Measurements from ENCODE around the gene BACE1. TPM values are rescaled to one million over a fixed set of nuclear protein-coding genes. Genes with fewer than 3 reads are reported as not detected.

BACE1 gene
- total and polyA plus RNA-seq, 2 donors (not counting 1 experiment from before 2014, with no cell fraction given), result 0.06 TPM; not detected in 1

- H3K27me3 ChIP-seq (replicated peaks in 1 of 4; ENCODE audit: control extremely low read depth in 1 of 4, control insufficient read depth in 3 of 4, insufficient read depth in 4 of 4, low read length in 3 of 4), result peaks cover 0 to 27% (median 17%) of the 10 kb centered on the region in 4 experiments
- intact Hi-C loops (cut with micrococcal nuclease), result no loop called here
- no peak overlapping the region for H2AFZ ChIP-seq (ENCODE audit: insufficient read depth, low read depth, low read length, poor library complexity, severe bottlenecking)
- TF ChIP-seq EZH2 (IDR thresholded peaks at IDR 0.05; ENCODE audit: borderline replicate concordance, insufficient read depth, low read depth, low read length, poor library complexity, severe bottlenecking) (no peak), CTCF (IDR thresholded peaks at IDR 0.05) (no peak)
- Mint-ChIP-seq H3K9me3 (ENCODE audit: insufficient read depth) (no peaks in the 10 kb centered on the region), H3K27ac (no peak overlapping the region), H3K4me3 (no peak overlapping the region), H3K4me1 (peaks cover 12% of the 10 kb centered on the region), H3K27me3 (peaks cover 27% of the 10 kb centered on the region)
- peaks cover 0 to 7% (median 0%) of the 10 kb centered on the region in 3 donors for H3K9me3 ChIP-seq (ENCODE audit: control extremely low read depth in 1 of 3, control insufficient read depth in 2 of 3, insufficient read depth in 1 of 3, low read length in 2 of 3)
- ATAC-seq (ENCODE audit: low read depth) (no peak), DNase-seq (no peak)
- no peaks in the 10 kb centered on the region for H3K79me2 ChIP-seq (ENCODE audit: control insufficient read depth, insufficient read depth, low read length)
- H3K4me3 ChIP-seq (ENCODE audit: control extremely low read depth in 1 of 5, extremely low read depth in 1 of 5, insufficient read depth in 1 of 5, low read depth in 2 of 5, low read length in 4 of 5), result no peak overlapping the region
- ChIA-PET CTCF (no interaction called here), POLR2A (no interaction called here)
- no peaks in the 10 kb centered on the region for H3K36me3 ChIP-seq (replicated peaks in 1 of 2; ENCODE audit: control extremely low read depth in 1 of 2, control insufficient read depth in 1 of 2, extremely low read depth in 1 of 2, insufficient read depth in 2 of 2, low read length in 1 of 2)
- no peak overlapping the region for H3K9ac ChIP-seq (ENCODE audit: low read length)
- H3K4me1 ChIP-seq (ENCODE audit: control insufficient read depth in 2 of 2, insufficient read depth in 2 of 2, low read length in 2 of 2), result peaks cover 16 to 19% of the 10 kb centered on the region in 2 donors
- H3K4me2 ChIP-seq (replicated peaks; ENCODE audit: low read depth, low read length, poor library complexity, severe bottlenecking), result no peak overlapping the region
- H4K20me1 ChIP-seq (ENCODE audit: control insufficient read depth, insufficient read depth, low read length, poor library complexity, severe bottlenecking), result no peaks in the 10 kb centered on the region
- 100% methylated on average over 1 of the region's 5 CpGs for WGBS (ENCODE audit: insufficient coverage)
- no peak overlapping the region for H3K27ac ChIP-seq (ENCODE audit: low read length in 2 of 2)
Observed at GRCh38 chr11:117319214-117319840, 3.3 kb upstream of the BACE1 start.

- DNase-seq, result no peak
- TF ChIP-seq CTCF (IDR thresholded peaks at IDR 0.05) (no peak), EZH2 (IDR thresholded peaks at IDR 0.05; ENCODE audit: borderline replicate concordance, insufficient read depth, low read depth, low read length, poor library complexity, severe bottlenecking) (no peak)
- no peak overlapping the region for H3K9ac ChIP-seq (ENCODE audit: low read length)
- H3K4me1 ChIP-seq (ENCODE audit: control insufficient read depth in 2 of 2, insufficient read depth in 2 of 2, low read length in 2 of 2), result peaks cover 16 to 19% of the 10 kb centered on the region in 2 donors
- H3K9me3 ChIP-seq (ENCODE audit: control extremely low read depth in 1 of 3, control insufficient read depth in 2 of 3, insufficient read depth in 1 of 3, low read length in 2 of 3), result peaks cover 0 to 7% (median 0%) of the 10 kb centered on the region in 3 donors
- H3K4me1 Mint-ChIP-seq, result peaks cover 12% of the 10 kb centered on the region
- no peaks in the 10 kb centered on the region for H3K9me3 Mint-ChIP-seq (ENCODE audit: insufficient read depth)
- H3K27ac Mint-ChIP-seq, result no peak overlapping the region
- H3K4me3 ChIP-seq (ENCODE audit: control extremely low read depth in 1 of 5, extremely low read depth in 1 of 5, insufficient read depth in 1 of 5, low read depth in 2 of 5, low read length in 4 of 5), result no peak overlapping the region
- WGBS (ENCODE audit: insufficient coverage), result 100% methylated on average over 4 of the region's 7 CpGs
- intact Hi-C loops (cut with micrococcal nuclease), result no loop called here
- ATAC-seq (ENCODE audit: low read depth), result no peak
- H3K4me3 Mint-ChIP-seq, result no peak overlapping the region
- peaks cover 0 to 32% (median 20%) of the 10 kb centered on the region in 4 experiments for H3K27me3 ChIP-seq (replicated peaks in 1 of 4; ENCODE audit: control extremely low read depth in 1 of 4, control insufficient read depth in 3 of 4, insufficient read depth in 4 of 4, low read length in 3 of 4)
- H3K36me3 ChIP-seq (replicated peaks in 1 of 2; ENCODE audit: control extremely low read depth in 1 of 2, control insufficient read depth in 1 of 2, extremely low read depth in 1 of 2, insufficient read depth in 2 of 2, low read length in 1 of 2), result no peaks in the 10 kb centered on the region
- H2AFZ ChIP-seq (ENCODE audit: insufficient read depth, low read depth, low read length, poor library complexity, severe bottlenecking), result no peak overlapping the region
- no peaks in the 10 kb centered on the region for H3K79me2 ChIP-seq (ENCODE audit: control insufficient read depth, insufficient read depth, low read length)
- H3K4me2 ChIP-seq (replicated peaks; ENCODE audit: low read depth, low read length, poor library complexity, severe bottlenecking), result no peak overlapping the region
- H3K27ac ChIP-seq (ENCODE audit: low read length in 2 of 2), result no peak overlapping the region
- ChIA-PET POLR2A (no interaction called here), CTCF (no interaction called here)
- peaks cover 31% of the 10 kb centered on the region for H3K27me3 Mint-ChIP-seq
- no peaks in the 10 kb centered on the region for H4K20me1 ChIP-seq (ENCODE audit: control insufficient read depth, insufficient read depth, low read length, poor library complexity, severe bottlenecking)
Observed at GRCh38 chr11:117318738-117319137, 2.7 kb upstream of the BACE1 start.

All from B cell (primary cell).